Endothelial cell of umbilical vein (primary cell): Measurements from ENCODE around the gene LAMC1. TPM values are rescaled to one million over a fixed set of nuclear protein-coding genes. Genes with fewer than 3 reads are reported as not detected.
A peak's percentile ranks its signal among the peaks of the same experiment; 100 is the strongest.

ENCODE experiments used
- BruUV-seq: library from RNA; stranded (reverse); fragments of 400-500 nt; replicated peaks from 2 replicates; lab custom pipeline; 2021; lab: Mats Ljungman, UMichigan
- CTCF ChIA-PET: fragments of 300-600, 350-600 bp; sonication (Branson Sonifier 250); formaldehyde crosslinking; loops from one replicate; lab custom pipeline; 2021; ENCODE audit warnings: antibody characterized with exemption, inconsistent platforms; lab: Charles Lee
- POLR2A ChIA-PET: fragments of 300-600, 350-600 bp; sonication (Branson Sonifier 250); formaldehyde crosslinking; loops from one replicate; lab custom pipeline; 2021; ENCODE audit warnings: antibody characterized with exemption, inconsistent platforms; lab: Charles Lee
- DNase-seq: peaks from one replicate; pipeline ENCODE4 v3.0.0-alpha.2; 2011; ENCODE audit warnings: low read depth, low spot score
- FAIRE-seq: peaks from 2 replicates; lab custom pipeline; 2011; peaks lifted over from hg19 to GRCh38; lab: Jason Lieb, UNC
- H2AFZ ChIP-seq: 2 replicates; pipeline ENCODE4 v1.6.0; 2012; ENCODE audit warnings: low read depth, low read length, control low read depth, inconsistent platforms
- H3K27ac ChIP-seq: 2 replicates; pipeline ENCODE4 v1.5.1; 2011; ENCODE audit warnings: low read depth, mild to moderate bottlenecking, control low read depth, low read length, moderate library complexity; ENCODE audit not compliant: insufficient read depth
- H3K27me3 ChIP-seq, 2 experiments: 2 replicates each; pipeline versions ENCODE4 v1.6.0 to v1.6.1; 2011; ENCODE audit warnings: low read length in 2 of 2, mixed read lengths in 1 of 2; ENCODE audit not compliant: control insufficient read depth in 2 of 2, insufficient read depth in 2 of 2
- H3K36me3 ChIP-seq, 2 experiments: 2 replicates in 1 of 2; 3 replicates in 1 of 2; pipeline ENCODE4 v1.5.1; 2011; ENCODE audit warnings: low read length in 2 of 2, mild to moderate bottlenecking in 1 of 2, moderate library complexity in 1 of 2; ENCODE audit not compliant: control insufficient read depth in 2 of 2, insufficient read depth in 2 of 2; ENCODE audit errors: extremely low read depth in 1 of 2
- H3K4me1 ChIP-seq: 3 replicates; pipeline ENCODE4 v1.5.1; 2011; ENCODE audit warnings: mild to moderate bottlenecking, low read length; ENCODE audit not compliant: control insufficient read depth, insufficient read depth; ENCODE audit errors: extremely low read depth
- H3K4me2 ChIP-seq: 2 replicates; pipeline ENCODE4 v1.6.1; 2011; ENCODE audit warnings: low read length, control low read depth, mixed read lengths; ENCODE audit not compliant: insufficient read depth
- H3K4me3 ChIP-seq, 3 experiments: fragments of 200-600 bp in 1 of 3; sonication (generic), shearing (Covaris generic) in 1 of 3; replicated peaks in 1 of 3; 2 replicates each; pipeline ENCODE4 v1.5.1; 2011 to 2016; ENCODE audit warnings: control low read depth in 3 of 3, low read length in 3 of 3, mild to moderate bottlenecking in 2 of 3, inconsistent platforms in 1 of 3, low read depth in 1 of 3, moderate library complexity in 1 of 3; ENCODE audit not compliant: insufficient read depth in 1 of 3
- H3K79me2 ChIP-seq: 2 replicates; pipeline ENCODE4 v1.6.0; 2012; ENCODE audit warnings: low read length, inconsistent platforms; ENCODE audit not compliant: control insufficient read depth, insufficient read depth
- H3K9ac ChIP-seq: replicated peaks from 2 replicates; pipeline ENCODE3; 2011; ENCODE audit warnings: low read length, control low read depth; ENCODE audit not compliant: insufficient read depth; ENCODE audit errors: extremely low read depth
- H3K9me1 ChIP-seq: replicated peaks from 3 replicates; pipeline ENCODE4 v1.6.0; 2011; ENCODE audit warnings: mild to moderate bottlenecking, low read length; ENCODE audit not compliant: control insufficient read depth, insufficient read depth; ENCODE audit errors: extremely low read depth
- H3K9me3 ChIP-seq: replicated peaks from 2 replicates; pipeline ENCODE4 v1.5.1; 2012; ENCODE audit warnings: low read length, inconsistent platforms; ENCODE audit not compliant: control insufficient read depth, insufficient read depth
- H4K20me1 ChIP-seq: replicated peaks from 2 replicates; pipeline ENCODE3; 2011; ENCODE audit warnings: mild to moderate bottlenecking, low read length; ENCODE audit not compliant: control insufficient read depth, insufficient read depth; ENCODE audit errors: extremely low read depth
- CTCF ChIP-seq, 2 donors: IDR thresholded peaks; 1 replicate in 1 of 2; 2 replicates in 1 of 2; pipeline ENCODE4 v1.5.1; 2011; ENCODE audit warnings: low read length in 2 of 2, mild to moderate bottlenecking in 2 of 2, moderate library complexity in 2 of 2, control low read depth in 1 of 2, inconsistent platforms in 1 of 2, low read depth in 1 of 2; ENCODE audit not compliant: insufficient read depth in 1 of 2; ENCODE audit errors: extremely low read depth in 1 of 2
- EZH2 ChIP-seq: IDR thresholded peaks from 2 replicates; pipeline ENCODE4 v1.6.1; 2012; ENCODE audit warnings: borderline replicate concordance, low read depth, mild to moderate bottlenecking, moderate library complexity, low read length, inconsistent platforms; ENCODE audit not compliant: severe bottlenecking
- FOS ChIP-seq: IDR thresholded peaks from 2 replicates; pipeline ENCODE4 v1.6.1; 2011; ENCODE audit warnings: mild to moderate bottlenecking, low read length, moderate library complexity, borderline replicate concordance; ENCODE audit not compliant: insufficient read depth
- GATA2 ChIP-seq: IDR thresholded peaks from 2 replicates; pipeline ENCODE4 v1.7.0; 2011; ENCODE audit warnings: low read depth, mild to moderate bottlenecking, moderate library complexity, mixed read lengths, low read length; ENCODE audit not compliant: insufficient read length, insufficient read depth
- JUN ChIP-seq: IDR thresholded peaks from 2 replicates; pipeline ENCODE4 v1.6.1; 2011; ENCODE audit warnings: borderline replicate concordance, low read depth; ENCODE audit not compliant: insufficient read length, insufficient read depth
- MAX ChIP-seq: IDR thresholded peaks from 2 replicates; pipeline ENCODE4 v1.6.1; 2011; ENCODE audit not compliant: insufficient read depth, insufficient read length
- MYC ChIP-seq: IDR thresholded peaks from one replicate; pipeline ENCODE4 v1.6.1; 2011; ENCODE audit warnings: mild to moderate bottlenecking, low read depth, low read length
- POLR2A ChIP-seq: IDR thresholded peaks from 2 replicates; pipeline ENCODE4 v1.6.1; 2012; ENCODE audit warnings: low read depth, mild to moderate bottlenecking, control low read depth, low read length
- POLR2AphosphoS5 ChIP-seq: IDR thresholded peaks from 2 replicates; pipeline ENCODE4 v1.6.1; 2012; ENCODE audit warnings: low read depth, mild to moderate bottlenecking, control low read depth, low read length, moderate library complexity; ENCODE audit not compliant: insufficient read depth
- dilution Hi-C: fragments of 300-500 bp; cut with MboI; formaldehyde crosslinking; loops from one replicate; pipeline ENCODE4 v1.15.0; 2019; ENCODE audit warnings: low sequenced_read_pairs; ENCODE audit not compliant: extremely low pct_ligation_motif_present
- intact Hi-C: fragments of 100-400 bp; cut with micrococcal nuclease; formaldehyde crosslinking; loops from one replicate; pipeline ENCODE4 v1.10.0; 2022
- polyA plus RNA-seq, 4 experiments: library from polyadenylated mRNA; depleted of rRNA in 3 of 4; stranded (reverse) in 3 of 4; unstranded in 1 of 4; fragments of >200 nt; gene quantifications; 2 replicates each; pipeline versions ENCODE4 v1.2.1 to v1.2.3, GENCODE V29; 2011 to 2012; ENCODE audit warnings: missing spikeins in 1 of 4
- total RNA-seq: library from RNA; stranded (reverse); gene quantifications from 2 replicates; pipeline ENCODE4 v1.2.3, GENCODE V29; 2021

The LAMC1 gene
- total and polyA plus RNA-seq, 2 donors (not counting 3 experiments of a cell fraction or from before 2014, with no cell fraction given) = 92.5 to 216 TPM

- Histone ChIP-seq H3K4me2 (peak overlapping the region; percentile 30), H3K9me3 (no peaks in the 10 kb centered on the region), H3K9ac (no peak overlapping the region), H3K27me3 (no peaks in the 10 kb centered on the region), H3K4me1 (peaks cover 22% of the 10 kb centered on the region), H3K36me3 (no peaks in the 10 kb centered on the region), H3K79me2 (peaks cover 9% of the 10 kb centered on the region), H2AFZ (no peak overlapping the region), H3K27ac (peak overlapping the region; percentile 67), H3K9me1 (no peaks in the 10 kb centered on the region), H4K20me1 (no peaks in the 10 kb centered on the region), H3K4me3 (no peak overlapping the region)
- POLR2A ChIA-PET = no interaction called here
- DNase-seq (peak; percentile 84), FAIRE-seq (no peak)
- CTCF ChIA-PET = interaction anchor here (0.9 to 3.1 kb wide), 7 partner anchors 10 to 216 kb away, joined by 3 to 49 read pairs (median 4); no protein-coding TSS in a partner anchor
- dilution Hi-C loops = no loop called here
- no peak for TF ChIP-seq MAX
- TF ChIP-seq CTCF (IDR thresholded peaks at IDR 0.05; ENCODE audit: extremely low read depth in 1 of 2, insufficient read depth in 1 of 2, low read depth in 1 of 2, low read length in 2 of 2) = no peak
- no peak for TF ChIP-seq POLR2A
- TF ChIP-seq EZH2 = no peak
- TF ChIP-seq FOS = no peak
- no peak for TF ChIP-seq POLR2AphosphoS5
- no peak for TF ChIP-seq MYC
- TF ChIP-seq JUN = no peak
- no peak for TF ChIP-seq GATA2
- no TSS peak for BruUV-seq
- intact Hi-C loops = no loop called here
Measured at GRCh38 chr1:183019139-183019740, 4.0 kb upstream of the LAMC1 start.
